HCT116 (cell line): ENCODE data around the gene RMDN2. TPM values are rescaled to one million over a fixed set of nuclear protein-coding genes. Genes with fewer than 3 reads are reported as not detected.

ENCODE experiments used
- ATAC-seq: fragments of 200-7000 bp; cut with Tn5 transposase; 2 replicates; pipeline ENCODE4 v1.9.1; 2020; ENCODE audit warnings: mild to moderate bottlenecking, moderate library complexity
- BruUV-seq: library from RNA; stranded (reverse); fragments of 400-500 nt; replicated peaks from 2 replicates; lab custom pipeline; 2021; lab: Mats Ljungman, UMichigan
- CTCF ChIA-PET: fragments of 300-600 bp; sonication (Branson Sonifier 250); formaldehyde crosslinking; loops from one replicate; lab custom pipeline; 2021; ENCODE audit warnings: antibody characterized with exemption; lab: Charles Lee
- POLR2A ChIA-PET: fragments of 300-600, 350-600 bp; sonication (Branson Sonifier 250); formaldehyde crosslinking; loops from one replicate; lab custom pipeline; 2021; ENCODE audit warnings: antibody characterized with exemption; lab: Charles Lee
- RAD21 ChIA-PET, 2 experiments: fragments of 300-600 bp; sonication (Branson Sonifier 250); formaldehyde crosslinking; loops; one replicate each; lab custom pipeline; 2023; ENCODE audit warnings: low total read pairs in 2 of 2; ENCODE audit not compliant: uncharacterized antibody in 2 of 2, unreplicated experiment in 2 of 2, low non-redundant PET in 1 of 2; lab: Charles Lee
- DNase-seq: peaks from one replicate; pipeline ENCODE4 v3.0.0-alpha.2; 2010; ENCODE audit warnings: low read depth, low spot score
- H2AFZ ChIP-seq: fragments of 200-600 bp; shearing (Covaris generic), sonication (generic); 2 replicates; pipeline ENCODE4 v1.6.1; 2017; ENCODE audit warnings: low read depth, mixed run types, mixed read lengths, antibody characterized with exemption, low read length; ENCODE audit not compliant: poor library complexity, severe bottlenecking
- H3K27ac ChIP-seq: 2 replicates; pipeline ENCODE4 v1.5.1; 2012; ENCODE audit warnings: low read depth, low read length
- H3K27me3 ChIP-seq: fragments of 200-600 bp; sonication (generic); 2 replicates; pipeline ENCODE4 v1.6.1; 2016; ENCODE audit warnings: mixed run types, low read length, mixed read lengths; ENCODE audit not compliant: insufficient read depth
- H3K36me3 ChIP-seq, 2 experiments: fragments of 200-500 bp in 1 of 2; fragments of 200-600 bp in 1 of 2; sonication (Bioruptor generic) in 1 of 2; sonication (generic) in 1 of 2; 2 replicates each; pipeline versions ENCODE4 v1.5.1 to v1.6.1; 2014 to 2016; ENCODE audit warnings: low read length in 2 of 2, inconsistent platforms in 1 of 2, mixed read lengths in 1 of 2, mixed run types in 1 of 2; ENCODE audit not compliant: insufficient read depth in 2 of 2, control insufficient read depth in 1 of 2
- H3K4me1 ChIP-seq, 2 experiments: fragments of 200-600 bp in 1 of 2; sonication (generic) in 1 of 2; 2 replicates each; pipeline versions ENCODE4 v1.5.1 to v1.6.1; 2012 to 2017; ENCODE audit warnings: low read length in 2 of 2, inconsistent platforms in 1 of 2, mild to moderate bottlenecking in 1 of 2, mixed read lengths in 1 of 2, mixed run types in 1 of 2, moderate library complexity in 1 of 2; ENCODE audit not compliant: insufficient read depth in 2 of 2, control insufficient read depth in 1 of 2
- H3K4me2 ChIP-seq: fragments of 200-600 bp; sonication (generic); 2 replicates; pipeline ENCODE4 v1.6.1; 2017; ENCODE audit warnings: mixed run types, low read length, mixed read lengths
- H3K4me3 ChIP-seq, 2 experiments: fragments of 200-600 bp in 1 of 2; sonication (generic) in 1 of 2; replicated peaks in 1 of 2; 2 replicates each; pipeline ENCODE4 v1.5.1; 2011 to 2016; ENCODE audit warnings: low read length in 2 of 2, control low read depth in 1 of 2, low read depth in 1 of 2, mild to moderate bottlenecking in 1 of 2, mixed read lengths in 1 of 2, mixed run types in 1 of 2
- H3K79me2 ChIP-seq: fragments of 200-600 bp; sonication (generic); 2 replicates; pipeline ENCODE4 v1.6.1; 2017; ENCODE audit warnings: mild to moderate bottlenecking, mixed run types, low read length, moderate library complexity, mixed read lengths; ENCODE audit not compliant: insufficient read depth
- H3K9ac ChIP-seq: fragments of 200-600 bp; sonication (generic); 2 replicates; pipeline ENCODE4 v1.6.1; 2016; ENCODE audit warnings: low read length, mixed read lengths
- H3K9me2 ChIP-seq: fragments of 200-600 bp; sonication (generic), shearing (Covaris generic); 2 replicates; pipeline ENCODE4 v1.6.1; 2017; ENCODE audit warnings: mixed run types, mild to moderate bottlenecking, moderate library complexity; ENCODE audit not compliant: insufficient read depth
- H3K9me3 ChIP-seq, 2 experiments: fragments of 200-500 bp in 1 of 2; fragments of 200-600 bp in 1 of 2; sonication (Bioruptor generic) in 1 of 2; sonication (generic) in 1 of 2; 2 replicates each; pipeline ENCODE4 v1.6.1; 2014 to 2017; ENCODE audit warnings: low read length in 2 of 2, mixed read lengths in 2 of 2, inconsistent platforms in 1 of 2, low read depth in 1 of 2, mild to moderate bottlenecking in 1 of 2, mixed run types in 1 of 2, moderate library complexity in 1 of 2; ENCODE audit not compliant: control insufficient read depth in 1 of 2, insufficient read depth in 1 of 2
- H4K20me1 ChIP-seq: fragments of 200-600 bp; sonication (generic), shearing (Covaris generic); 2 replicates; pipeline ENCODE4 v1.6.1; 2017; ENCODE audit warnings: mixed run types, mild to moderate bottlenecking, moderate library complexity; ENCODE audit not compliant: insufficient read depth
- CBX3 ChIP-seq: IDR thresholded peaks from 2 replicates; pipeline ENCODE4 v1.6.1; 2012; ENCODE audit warnings: low read depth
- EGR1 ChIP-seq: IDR thresholded peaks from 2 replicates; pipeline ENCODE4 v1.6.1; 2012; ENCODE audit warnings: low read depth
- ELF1 ChIP-seq: IDR thresholded peaks from 2 replicates; pipeline ENCODE4 v1.6.1; 2012; ENCODE audit warnings: low read depth, borderline replicate concordance
- EZH2 ChIP-seq: fragments of 200-600 bp; sonication (generic); IDR thresholded peaks from 2 replicates; pipeline ENCODE4 v1.6.1; 2017; ENCODE audit warnings: antibody characterized with exemption, mixed run types
- EZH2phosphoT487 ChIP-seq: fragments of 200-600 bp; IDR thresholded peaks from 2 replicates; pipeline ENCODE4 v1.6.1; 2018; ENCODE audit warnings: antibody characterized with exemption, borderline replicate concordance
- JUND ChIP-seq: IDR thresholded peaks from 2 replicates; pipeline ENCODE4 v1.6.1; 2012
- POLR2A ChIP-seq: IDR thresholded peaks from 2 replicates; pipeline ENCODE4 v1.7.0; 2011; ENCODE audit warnings: borderline replicate concordance; ENCODE audit not compliant: insufficient read depth, insufficient read length; ENCODE audit errors: extremely low read depth
- POLR2AphosphoS5 ChIP-seq: IDR thresholded peaks from 2 replicates; pipeline ENCODE4 v1.6.1; 2011; ENCODE audit warnings: mild to moderate bottlenecking, low read depth, low read length, moderate library complexity
- SIN3A ChIP-seq: IDR thresholded peaks from 2 replicates; pipeline ENCODE4 v1.6.1; 2012; ENCODE audit warnings: low read depth
- SP1 ChIP-seq: IDR thresholded peaks from 2 replicates; pipeline ENCODE4 v1.6.1; 2012; ENCODE audit warnings: low read depth
- SRF ChIP-seq: IDR thresholded peaks from 2 replicates; pipeline ENCODE4 v1.6.1; 2012; ENCODE audit warnings: low read depth
- TCF7L2 ChIP-seq: IDR thresholded peaks from 2 replicates; pipeline ENCODE4 v1.7.0; 2011; ENCODE audit warnings: borderline replicate concordance, inconsistent platforms; ENCODE audit not compliant: insufficient read depth, insufficient read length; ENCODE audit errors: extremely low read depth
- ZFX ChIP-seq: fragments of 450-650 bp; IDR thresholded peaks from 2 replicates; pipeline ENCODE4 v1.6.1; 2017
- ZNF274 ChIP-seq: fragments of 200-500 bp; sonication (Bioruptor generic); IDR thresholded peaks from 2 replicates; pipeline ENCODE4 v1.6.1; 2014; ENCODE audit warnings: mild to moderate bottlenecking, low read depth, low read length, inconsistent platforms
- intact Hi-C: fragments of 100-400 bp; cut with micrococcal nuclease; formaldehyde crosslinking; loops from 2 replicates; pipeline ENCODE4 v1.10.0; 2022
- total RNA-seq: library from RNA; stranded (reverse); gene quantifications from one replicate; pipeline ENCODE4 v1.2.1, GENCODE V29; 2021; ENCODE audit not compliant: unreplicated experiment
- TF ChIP-seq, protein P1 (sequence below): IDR thresholded peaks from 2 replicates; pipeline ENCODE4 v1.6.1; 2012
- TF ChIP-seq, protein P2 (sequence below), 3 experiments: fragments of 200-600 bp in 1 of 3; sonication (generic) in 1 of 3; IDR thresholded peaks in 2 of 3; conservative IDR thresholded peaks in 1 of 3; 2 replicates each; pipeline ENCODE4 v1.5.1; 2012 to 2017; ENCODE audit warnings: low read depth in 2 of 3, low read length in 2 of 3, antibody characterized with exemption in 1 of 3, borderline replicate concordance in 1 of 3, control low read depth in 1 of 3, mild to moderate bottlenecking in 1 of 3, mixed read lengths in 1 of 3, mixed run types in 1 of 3, moderate library complexity in 1 of 3; ENCODE audit not compliant: insufficient read depth in 1 of 3
- TF ChIP-seq, protein P3 (sequence below): IDR thresholded peaks from 2 replicates; pipeline ENCODE4 v1.6.1; 2011; ENCODE audit warnings: mild to moderate bottlenecking, low read length, moderate library complexity; ENCODE audit not compliant: insufficient replicate concordance; ENCODE audit errors: extremely low read depth
- TF ChIP-seq, protein P4 (sequence below): IDR thresholded peaks from 2 replicates; pipeline ENCODE4 v1.6.1; 2012

The RMDN2 gene
- total RNA-seq, 1 experiment from 2014 or later: 4.5 TPM

DNA sequence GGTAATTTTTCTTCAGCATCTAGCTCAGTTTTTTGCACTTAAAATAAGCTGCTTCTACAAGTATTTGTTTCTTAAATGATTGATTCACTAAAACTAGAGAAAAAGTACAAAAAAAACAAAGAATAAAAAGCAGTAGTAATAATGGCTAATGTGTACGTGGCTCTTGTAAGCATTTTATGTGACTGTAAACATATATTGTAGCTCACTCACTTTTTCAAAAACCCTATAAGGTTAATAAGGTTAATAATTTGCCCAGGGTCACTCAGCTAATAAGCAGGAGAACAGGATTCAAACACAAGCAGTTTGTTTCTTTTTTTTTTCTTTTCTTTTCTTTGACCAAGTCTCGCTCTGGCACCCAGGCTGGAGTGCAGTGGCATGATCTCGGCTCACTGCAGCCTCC lies 67.5 kb downstream of the RMDN2 start:
- no peak overlapping the region for H2AFZ ChIP-seq
- DNase-seq: no peak
- no TSS peak for BruUV-seq
- H3K27me3 ChIP-seq: no peaks in the 10 kb centered on the region
- H3K27ac ChIP-seq: no peak overlapping the region
- no peaks in the 10 kb centered on the region for H3K36me3 ChIP-seq
- no peaks in the 10 kb centered on the region for H3K4me1 ChIP-seq
- TF ChIP-seq JUND (no peak), CBX3 (no peak), TCF7L2 (no peak), SIN3A (no peak), ELF1 (no peak), ZNF274 (no peak), SP1 (no peak), EZH2phosphoT487 (no peak), EGR1 (no peak), EZH2 (no peak), POLR2AphosphoS5 (no peak), ZFX (no peak), SRF (no peak), POLR2A (no peak)
- TF ChIP-seq, protein P1, sequence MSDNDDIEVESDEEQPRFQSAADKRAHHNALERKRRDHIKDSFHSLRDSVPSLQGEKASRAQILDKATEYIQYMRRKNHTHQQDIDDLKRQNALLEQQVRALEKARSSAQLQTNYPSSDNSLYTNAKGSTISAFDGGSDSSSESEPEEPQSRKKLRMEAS: no peak
- TF ChIP-seq, protein P2, sequence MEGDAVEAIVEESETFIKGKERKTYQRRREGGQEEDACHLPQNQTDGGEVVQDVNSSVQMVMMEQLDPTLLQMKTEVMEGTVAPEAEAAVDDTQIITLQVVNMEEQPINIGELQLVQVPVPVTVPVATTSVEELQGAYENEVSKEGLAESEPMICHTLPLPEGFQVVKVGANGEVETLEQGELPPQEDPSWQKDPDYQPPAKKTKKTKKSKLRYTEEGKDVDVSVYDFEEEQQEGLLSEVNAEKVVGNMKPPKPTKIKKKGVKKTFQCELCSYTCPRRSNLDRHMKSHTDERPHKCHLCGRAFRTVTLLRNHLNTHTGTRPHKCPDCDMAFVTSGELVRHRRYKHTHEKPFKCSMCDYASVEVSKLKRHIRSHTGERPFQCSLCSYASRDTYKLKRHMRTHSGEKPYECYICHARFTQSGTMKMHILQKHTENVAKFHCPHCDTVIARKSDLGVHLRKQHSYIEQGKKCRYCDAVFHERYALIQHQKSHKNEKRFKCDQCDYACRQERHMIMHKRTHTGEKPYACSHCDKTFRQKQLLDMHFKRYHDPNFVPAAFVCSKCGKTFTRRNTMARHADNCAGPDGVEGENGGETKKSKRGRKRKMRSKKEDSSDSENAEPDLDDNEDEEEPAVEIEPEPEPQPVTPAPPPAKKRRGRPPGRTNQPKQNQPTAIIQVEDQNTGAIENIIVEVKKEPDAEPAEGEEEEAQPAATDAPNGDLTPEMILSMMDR (IDR thresholded peaks at IDR 0.05 in 2 of 3, conservative IDR thresholded peaks at IDR 0.05 in 1 of 3; ENCODE audit: borderline replicate concordance in 1 of 3, insufficient read depth in 1 of 3, low read depth in 2 of 3, low read length in 2 of 3): no peak
- TF ChIP-seq, protein P3, sequence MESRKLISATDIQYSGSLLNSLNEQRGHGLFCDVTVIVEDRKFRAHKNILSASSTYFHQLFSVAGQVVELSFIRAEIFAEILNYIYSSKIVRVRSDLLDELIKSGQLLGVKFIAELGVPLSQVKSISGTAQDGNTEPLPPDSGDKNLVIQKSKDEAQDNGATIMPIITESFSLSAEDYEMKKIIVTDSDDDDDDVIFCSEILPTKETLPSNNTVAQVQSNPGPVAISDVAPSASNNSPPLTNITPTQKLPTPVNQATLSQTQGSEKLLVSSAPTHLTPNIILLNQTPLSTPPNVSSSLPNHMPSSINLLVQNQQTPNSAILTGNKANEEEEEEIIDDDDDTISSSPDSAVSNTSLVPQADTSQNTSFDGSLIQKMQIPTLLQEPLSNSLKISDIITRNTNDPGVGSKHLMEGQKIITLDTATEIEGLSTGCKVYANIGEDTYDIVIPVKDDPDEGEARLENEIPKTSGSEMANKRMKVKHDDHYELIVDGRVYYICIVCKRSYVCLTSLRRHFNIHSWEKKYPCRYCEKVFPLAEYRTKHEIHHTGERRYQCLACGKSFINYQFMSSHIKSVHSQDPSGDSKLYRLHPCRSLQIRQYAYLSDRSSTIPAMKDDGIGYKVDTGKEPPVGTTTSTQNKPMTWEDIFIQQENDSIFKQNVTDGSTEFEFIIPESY: no peak
- TF ChIP-seq, protein P4, sequence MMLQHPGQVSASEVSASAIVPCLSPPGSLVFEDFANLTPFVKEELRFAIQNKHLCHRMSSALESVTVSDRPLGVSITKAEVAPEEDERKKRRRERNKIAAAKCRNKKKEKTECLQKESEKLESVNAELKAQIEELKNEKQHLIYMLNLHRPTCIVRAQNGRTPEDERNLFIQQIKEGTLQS: no peak
- TF ChIP-seq, all 23 proteins: peak for 0
- no peak for ATAC-seq
- Histone ChIP-seq H3K79me2 (no peaks in the 10 kb centered on the region), H3K4me3 (no peak overlapping the region), H3K9me3 (no peaks in the 10 kb centered on the region), H3K9ac (no peak overlapping the region), H4K20me1 (no peaks in the 10 kb centered on the region), H3K4me2 (no peak overlapping the region), H3K9me2 (no peaks in the 10 kb centered on the region)
- intact Hi-C loops: no loop called here
- ChIA-PET CTCF (interaction anchor here (1.6 to 4.8 kb wide), 4 partner anchors 11 to 282 kb away, joined by 6 to 26 read pairs (median 9); partner anchors contain the start of gene CYP1B1), POLR2A (no interaction called here), RAD21 (interaction anchor here in 1 of 2 experiments (0.7 kb wide), 1 partner anchor 279 kb away, joined by 3 read pairs; no protein-coding TSS in a partner anchor)
